ENCODE measurements around the gene EXOC3L4.
A peak's percentile ranks its signal among the peaks of the same experiment; 100 is the strongest.

Gene EXOC3L4

DNA sequence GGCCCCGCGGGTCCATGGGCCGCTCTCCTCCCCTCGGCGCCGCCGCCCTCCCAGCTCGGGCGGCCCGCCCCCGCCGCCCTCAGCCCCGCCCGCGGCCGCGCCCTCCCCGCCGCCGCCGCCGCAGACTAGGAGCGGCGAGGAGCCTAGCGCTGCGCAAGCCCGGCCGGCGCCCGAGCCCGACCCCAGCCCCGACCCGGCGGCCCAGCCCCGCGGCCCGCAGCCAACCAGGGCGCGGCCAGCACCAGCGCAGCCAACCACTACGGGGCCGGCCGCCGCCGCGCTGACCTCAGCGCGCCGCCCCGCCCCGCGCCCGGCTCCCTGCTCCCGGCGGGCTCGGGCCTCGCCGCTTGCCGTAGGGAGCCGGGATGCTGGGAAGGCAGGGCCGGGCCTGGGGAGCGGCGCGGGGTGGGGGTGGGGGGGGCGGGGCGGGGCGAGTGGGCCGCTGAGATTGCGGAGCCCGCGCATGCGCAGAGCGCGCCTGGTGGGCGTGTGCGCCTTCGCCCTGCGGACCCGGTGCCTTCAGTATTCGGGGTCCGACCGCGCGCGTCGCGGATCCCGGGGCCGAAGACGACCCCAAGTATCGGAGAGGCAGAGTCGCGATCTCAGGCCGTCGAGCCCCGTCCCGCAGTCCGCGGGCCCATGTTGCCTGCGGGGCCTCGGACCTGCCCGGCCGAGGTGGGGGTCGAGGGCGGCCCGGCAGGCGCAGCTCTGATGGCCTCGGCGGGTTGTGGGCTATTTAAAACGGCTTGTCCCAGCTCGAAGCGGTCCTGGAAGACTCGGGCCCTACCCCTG lies 37.0 kb upstream of the EXOC3L4 start, which contains the start of gene CDC42BPB (continued):
- no peak for TF ChIP-seq ZNF449 (tag by site-specific recombination; IDR thresholded peaks at IDR 0.05)
- TF ChIP-seq REST (tag by site-specific recombination; IDR thresholded peaks at IDR 0.05) = no peak
- TF ChIP-seq, protein P1, sequence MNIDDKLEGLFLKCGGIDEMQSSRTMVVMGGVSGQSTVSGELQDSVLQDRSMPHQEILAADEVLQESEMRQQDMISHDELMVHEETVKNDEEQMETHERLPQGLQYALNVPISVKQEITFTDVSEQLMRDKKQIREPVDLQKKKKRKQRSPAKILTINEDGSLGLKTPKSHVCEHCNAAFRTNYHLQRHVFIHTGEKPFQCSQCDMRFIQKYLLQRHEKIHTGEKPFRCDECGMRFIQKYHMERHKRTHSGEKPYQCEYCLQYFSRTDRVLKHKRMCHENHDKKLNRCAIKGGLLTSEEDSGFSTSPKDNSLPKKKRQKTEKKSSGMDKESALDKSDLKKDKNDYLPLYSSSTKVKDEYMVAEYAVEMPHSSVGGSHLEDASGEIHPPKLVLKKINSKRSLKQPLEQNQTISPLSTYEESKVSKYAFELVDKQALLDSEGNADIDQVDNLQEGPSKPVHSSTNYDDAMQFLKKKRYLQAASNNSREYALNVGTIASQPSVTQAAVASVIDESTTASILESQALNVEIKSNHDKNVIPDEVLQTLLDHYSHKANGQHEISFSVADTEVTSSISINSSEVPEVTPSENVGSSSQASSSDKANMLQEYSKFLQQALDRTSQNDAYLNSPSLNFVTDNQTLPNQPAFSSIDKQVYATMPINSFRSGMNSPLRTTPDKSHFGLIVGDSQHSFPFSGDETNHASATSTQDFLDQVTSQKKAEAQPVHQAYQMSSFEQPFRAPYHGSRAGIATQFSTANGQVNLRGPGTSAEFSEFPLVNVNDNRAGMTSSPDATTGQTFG (tag by site-specific recombination; IDR thresholded peaks at IDR 0.05; ENCODE audit: borderline replicate concordance) = no peak
- no peak for TF ChIP-seq ZNF423 (tag by site-specific recombination; IDR thresholded peaks at IDR 0.05)
- no peak for TF ChIP-seq ZNF664 (tag by site-specific recombination; IDR thresholded peaks at IDR 0.05)
- TF ChIP-seq ZNF623 (tag by site-specific recombination; IDR thresholded peaks at IDR 0.05) = no peak
- no peak for TF ChIP-seq ZIC2 (tag by site-specific recombination; IDR thresholded peaks at IDR 0.05)
- TF ChIP-seq TCF7L2 (IDR thresholded peaks at IDR 0.05; ENCODE audit: borderline replicate concordance, low read depth, low read length) = no peak
- TF ChIP-seq BCL6B (tag by site-specific recombination; IDR thresholded peaks at IDR 0.05) = no peak
- TF ChIP-seq ZNF416 (tag by site-specific recombination; IDR thresholded peaks at IDR 0.05) = no peak
- TF ChIP-seq ZNF335 (tag by site-specific recombination; conservative IDR thresholded peaks at IDR 0.05) = peak; percentile 75
- peak; percentile 40; the same call in 1 of the 2 replicates for TF ChIP-seq ZNF777 (tag by site-specific recombination; IDR thresholded peaks at IDR 0.05; ENCODE audit: borderline replicate concordance)
- TF ChIP-seq ZNF501 (tag by site-specific recombination; IDR thresholded peaks at IDR 0.05) = no peak
- TF ChIP-seq ZNF114 (tag by site-specific recombination; IDR thresholded peaks at IDR 0.05) = no peak
- TF ChIP-seq EGR2 (tag by site-specific recombination; IDR thresholded peaks at IDR 0.05; ENCODE audit: low read depth) = no peak
- TF ChIP-seq ZNF600 (tag by site-specific recombination; IDR thresholded peaks at IDR 0.05) = no peak
- TF ChIP-seq, protein P2, sequence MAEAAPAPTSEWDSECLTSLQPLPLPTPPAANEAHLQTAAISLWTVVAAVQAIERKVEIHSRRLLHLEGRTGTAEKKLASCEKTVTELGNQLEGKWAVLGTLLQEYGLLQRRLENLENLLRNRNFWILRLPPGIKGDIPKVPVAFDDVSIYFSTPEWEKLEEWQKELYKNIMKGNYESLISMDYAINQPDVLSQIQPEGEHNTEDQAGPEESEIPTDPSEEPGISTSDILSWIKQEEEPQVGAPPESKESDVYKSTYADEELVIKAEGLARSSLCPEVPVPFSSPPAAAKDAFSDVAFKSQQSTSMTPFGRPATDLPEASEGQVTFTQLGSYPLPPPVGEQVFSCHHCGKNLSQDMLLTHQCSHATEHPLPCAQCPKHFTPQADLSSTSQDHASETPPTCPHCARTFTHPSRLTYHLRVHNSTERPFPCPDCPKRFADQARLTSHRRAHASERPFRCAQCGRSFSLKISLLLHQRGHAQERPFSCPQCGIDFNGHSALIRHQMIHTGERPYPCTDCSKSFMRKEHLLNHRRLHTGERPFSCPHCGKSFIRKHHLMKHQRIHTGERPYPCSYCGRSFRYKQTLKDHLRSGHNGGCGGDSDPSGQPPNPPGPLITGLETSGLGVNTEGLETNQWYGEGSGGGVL (tag by site-specific recombination; IDR thresholded peaks at IDR 0.05) = no peak
- TF ChIP-seq, protein P3, sequence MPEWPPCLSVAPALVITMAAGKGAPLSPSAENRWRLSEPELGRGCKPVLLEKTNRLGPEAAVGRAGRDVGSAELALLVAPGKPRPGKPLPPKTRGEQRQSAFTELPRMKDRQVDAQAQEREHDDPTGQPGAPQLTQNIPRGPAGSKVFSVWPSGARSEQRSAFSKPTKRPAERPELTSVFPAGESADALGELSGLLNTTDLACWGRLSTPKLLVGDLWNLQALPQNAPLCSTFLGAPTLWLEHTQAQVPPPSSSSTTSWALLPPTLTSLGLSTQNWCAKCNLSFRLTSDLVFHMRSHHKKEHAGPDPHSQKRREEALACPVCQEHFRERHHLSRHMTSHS (tag by site-specific recombination; IDR thresholded peaks at IDR 0.05) = no peak
- no peak for TF ChIP-seq ZNF292 (tag by site-specific recombination; IDR thresholded peaks at IDR 0.05; ENCODE audit: borderline replicate concordance, low read depth)
- TF ChIP-seq, protein P4, sequence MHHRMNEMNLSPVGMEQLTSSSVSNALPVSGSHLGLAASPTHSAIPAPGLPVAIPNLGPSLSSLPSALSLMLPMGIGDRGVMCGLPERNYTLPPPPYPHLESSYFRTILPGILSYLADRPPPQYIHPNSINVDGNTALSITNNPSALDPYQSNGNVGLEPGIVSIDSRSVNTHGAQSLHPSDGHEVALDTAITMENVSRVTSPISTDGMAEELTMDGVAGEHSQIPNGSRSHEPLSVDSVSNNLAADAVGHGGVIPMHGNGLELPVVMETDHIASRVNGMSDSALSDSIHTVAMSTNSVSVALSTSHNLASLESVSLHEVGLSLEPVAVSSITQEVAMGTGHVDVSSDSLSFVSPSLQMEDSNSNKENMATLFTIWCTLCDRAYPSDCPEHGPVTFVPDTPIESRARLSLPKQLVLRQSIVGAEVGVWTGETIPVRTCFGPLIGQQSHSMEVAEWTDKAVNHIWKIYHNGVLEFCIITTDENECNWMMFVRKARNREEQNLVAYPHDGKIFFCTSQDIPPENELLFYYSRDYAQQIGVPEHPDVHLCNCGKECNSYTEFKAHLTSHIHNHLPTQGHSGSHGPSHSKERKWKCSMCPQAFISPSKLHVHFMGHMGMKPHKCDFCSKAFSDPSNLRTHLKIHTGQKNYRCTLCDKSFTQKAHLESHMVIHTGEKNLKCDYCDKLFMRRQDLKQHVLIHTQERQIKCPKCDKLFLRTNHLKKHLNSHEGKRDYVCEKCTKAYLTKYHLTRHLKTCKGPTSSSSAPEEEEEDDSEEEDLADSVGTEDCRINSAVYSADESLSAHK (tag by site-specific recombination; IDR thresholded peaks at IDR 0.05) = no peak
- no peak for TF ChIP-seq ZNF473 (tag by site-specific recombination; IDR thresholded peaks at IDR 0.05)
- no peak for TF ChIP-seq ZNF239 (tag by site-specific recombination; IDR thresholded peaks at IDR 0.05)
- TF ChIP-seq SP2 (tag by site-specific recombination; IDR thresholded peaks at IDR 0.05) = peak; percentile 17; the same call in 1 of the 2 replicates
- TF ChIP-seq WT1 (tag by site-specific recombination; IDR thresholded peaks at IDR 0.05) = no peak
- no peak for TF ChIP-seq ZNF768 (tag by site-specific recombination; IDR thresholded peaks at IDR 0.05)
